HG02798 (cell line): Measurements from ENCODE around the gene FAM13C.
"Not testable (repeated sequence)": the region's sequence is repeated elsewhere in the genome, so short reads cannot be mapped to it uniquely, and the experiment has no call there.

Experiments
- ATAC-seq: cut with Tn5 transposase; IDR thresholded peaks from one replicate; pipeline ENCODE4 v1.9.1; 2021; ENCODE audit warnings: mild to moderate bottlenecking; ENCODE audit not compliant: unreplicated experiment, poor library complexity

FAM13C gene

GRCh38 chr10:59242057-59242456 is 120.3 kb downstream of the FAM13C start:
- no peak for ATAC-seq

DNA sequence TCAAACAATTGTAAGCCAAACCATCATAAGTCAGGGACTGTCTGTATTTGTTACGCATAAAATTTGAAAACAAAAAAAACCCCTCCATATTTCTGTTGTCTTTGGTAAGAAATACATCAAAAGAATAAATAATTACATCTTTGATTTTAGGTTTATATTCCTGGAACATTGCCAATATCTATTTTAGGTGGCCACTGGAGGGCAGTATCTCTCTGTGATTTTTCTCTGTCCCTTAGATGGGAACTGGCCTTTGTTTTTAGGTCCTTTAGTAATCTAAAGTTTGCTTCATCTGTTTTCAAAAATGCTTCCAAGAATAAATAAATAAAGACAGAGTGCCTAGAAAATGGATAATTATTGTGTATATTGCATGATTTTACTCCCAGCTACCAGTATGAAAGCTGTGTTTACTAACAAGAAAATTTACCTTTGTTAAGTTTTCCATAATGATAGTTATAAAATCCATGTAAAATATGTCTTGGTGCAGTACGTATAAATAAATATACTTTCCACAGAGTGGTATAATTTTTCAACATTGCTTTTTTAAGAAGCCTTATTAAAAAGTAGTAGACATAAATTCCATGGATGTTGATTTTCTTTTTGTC is 121.7 kb downstream of the FAM13C start:
- ATAC-seq: no peak

GRCh38 chr10:59239108-59239507 is 123.2 kb downstream of the FAM13C start:
- ATAC-seq: not testable (repeated sequence)

DNA sequence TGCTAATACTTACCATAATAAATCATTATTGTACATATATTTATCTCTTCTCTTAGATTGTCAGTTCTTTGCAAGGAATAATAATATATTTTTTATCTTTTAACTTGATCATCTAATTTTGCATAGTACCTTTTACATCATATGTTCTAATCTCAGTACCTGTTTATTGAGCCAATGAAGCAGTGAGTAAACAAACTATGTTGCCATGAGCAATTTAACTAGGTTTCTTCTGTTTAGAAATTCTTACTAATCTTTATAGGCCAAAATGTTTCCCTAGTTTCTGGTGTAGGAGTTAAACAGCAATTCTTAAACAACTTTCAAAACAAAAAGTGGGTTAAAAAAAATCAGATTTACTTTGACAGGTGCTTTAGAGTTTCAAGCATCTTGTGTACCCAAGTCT is 124.6 kb downstream of the FAM13C start:
- no peak for ATAC-seq

DNA sequence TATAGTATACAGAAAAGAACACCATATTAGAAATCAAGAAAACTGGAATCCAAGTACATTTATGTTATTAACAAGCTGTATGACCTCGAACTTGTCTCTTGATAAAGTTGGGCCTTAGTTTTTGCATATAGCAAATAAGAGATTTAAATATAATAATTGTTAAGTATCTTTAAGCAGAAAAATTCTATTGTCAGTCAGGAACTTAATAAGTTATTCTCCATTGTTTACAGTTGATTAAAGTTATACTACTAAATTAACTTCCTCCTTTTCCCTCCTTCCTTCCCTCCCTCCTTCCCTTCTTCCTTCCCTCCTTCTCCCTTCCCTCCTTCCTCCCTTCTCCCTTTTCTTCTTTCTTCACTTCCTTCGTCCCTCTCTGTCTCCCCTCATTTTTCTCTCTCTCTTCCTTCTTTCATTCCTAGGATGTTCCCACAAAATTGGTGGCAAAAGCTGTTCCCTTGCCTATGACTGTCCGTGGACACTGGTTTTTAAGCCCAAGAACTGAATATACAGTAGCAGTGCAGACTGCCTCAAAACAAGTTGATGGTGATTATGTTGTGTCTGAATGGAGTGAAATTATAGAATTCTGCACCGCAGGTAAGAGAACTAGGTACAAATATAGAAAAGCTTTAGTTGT is 126.2 kb downstream of the FAM13C start:
- no peak for ATAC-seq

DNA sequence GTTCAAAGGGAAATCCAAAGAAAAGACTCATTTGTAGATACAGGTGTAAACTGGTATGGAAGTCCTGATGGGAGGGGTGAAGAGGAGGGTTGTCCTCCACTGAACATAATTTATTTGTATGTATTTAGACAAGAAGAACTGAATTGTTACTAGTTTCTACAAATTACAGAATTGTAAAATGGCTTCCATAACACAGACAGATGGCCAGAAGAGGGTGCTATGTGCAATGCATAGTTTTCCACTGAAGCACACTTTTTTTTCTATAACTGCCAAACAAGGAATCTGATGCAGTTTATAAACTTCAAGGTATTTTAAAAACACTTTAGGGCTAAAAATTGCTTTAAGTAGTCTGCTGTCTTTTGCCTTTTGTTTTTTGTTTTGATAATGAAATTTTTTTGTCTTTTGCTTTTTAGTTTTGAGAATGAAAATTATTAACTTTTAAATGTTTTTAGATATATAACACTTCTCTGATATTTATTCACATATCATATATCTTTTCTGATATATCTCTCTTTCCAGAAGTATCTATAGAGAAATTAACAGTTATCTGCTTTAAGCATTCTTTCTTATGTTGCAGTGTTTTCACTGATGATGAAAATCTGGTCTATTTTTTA is 127.4 kb downstream of the FAM13C start:
- no peak for ATAC-seq

- ATAC-seq: no peak
These were observed 128.2 kb downstream of the FAM13C start for GRCh38 chr10:59234194-59234593.

GRCh38 chr10:59229441-59229840 is 132.9 kb downstream of the FAM13C start:
- no peak for ATAC-seq

DNA sequence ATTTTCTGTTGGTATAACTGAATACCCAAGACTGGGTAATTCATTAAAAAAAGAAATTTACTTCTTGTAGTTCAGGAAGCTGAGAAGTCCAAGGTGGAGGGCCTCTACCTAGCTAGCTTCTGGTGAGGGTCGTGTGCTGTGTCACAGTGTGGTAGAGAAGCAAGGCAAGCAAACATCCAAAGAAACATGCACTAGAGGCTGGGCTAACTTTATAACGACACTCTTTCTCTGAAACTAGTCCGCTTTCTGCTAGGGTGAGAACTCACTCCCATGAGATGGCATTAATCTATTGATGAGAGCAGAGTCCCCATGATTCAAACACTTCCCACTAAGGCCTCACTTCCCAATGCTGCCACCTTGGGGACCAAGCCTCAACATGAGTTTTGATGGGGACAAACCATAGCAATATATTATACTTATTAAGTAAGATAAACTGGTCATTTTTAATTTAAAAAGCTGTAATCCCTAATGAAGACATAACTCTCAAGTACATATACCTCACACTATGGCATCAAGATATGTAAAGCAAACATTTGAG is 135.1 kb downstream of the FAM13C start:
- no peak for ATAC-seq

GRCh38 chr10:59225211-59225610 is 137.1 kb downstream of the FAM13C start:
- ATAC-seq: no peak

- ATAC-seq: not testable (repeated sequence)
These were observed 138.8 kb downstream of the FAM13C start for GRCh38 chr10:59223597-59223996.

DNA sequence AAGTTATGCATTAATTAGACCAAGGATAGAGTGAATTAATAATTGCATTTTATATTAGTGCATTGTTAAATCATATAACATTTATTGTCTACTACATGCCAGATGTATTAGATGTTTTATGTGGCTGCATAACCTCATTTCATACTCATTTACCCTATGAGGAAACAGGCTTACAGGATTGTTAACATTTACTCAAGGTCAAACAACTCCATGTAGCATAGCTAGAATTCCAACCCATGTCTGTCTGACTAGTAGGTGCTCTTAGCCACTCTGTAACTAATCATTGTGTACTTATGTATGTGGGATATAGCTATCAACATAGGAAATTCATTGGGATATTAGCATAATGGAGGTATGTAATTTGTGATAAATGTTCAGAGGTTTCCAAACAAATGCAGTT is 139.6 kb downstream of the FAM13C start:
- no peak for ATAC-seq

- no peak for ATAC-seq
These were observed 146.0 kb downstream of the FAM13C start for GRCh38 chr10:59216178-59216869.

DNA sequence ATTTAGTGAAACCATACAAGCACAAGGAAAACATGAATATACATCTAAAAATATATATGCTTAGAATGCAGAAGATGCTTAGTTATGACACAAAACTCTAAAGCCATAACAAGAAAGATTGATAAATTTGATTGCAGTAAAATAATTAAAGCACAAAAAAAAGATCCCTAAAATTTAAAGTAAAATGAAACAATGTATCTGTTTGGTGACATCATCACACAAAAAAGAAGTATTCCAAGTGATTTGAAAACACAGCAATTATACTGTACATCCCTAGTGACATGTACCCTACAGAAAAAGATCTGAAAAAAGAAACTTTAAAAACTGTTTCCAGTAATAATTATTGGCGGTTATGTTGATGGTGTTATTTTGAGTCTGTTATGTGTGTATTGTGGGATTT is 148.2 kb downstream of the FAM13C start:
- no peak for ATAC-seq

GRCh38 chr10:59212301-59212798 is 150.0 kb downstream of the FAM13C start:
- ATAC-seq: no peak

DNA sequence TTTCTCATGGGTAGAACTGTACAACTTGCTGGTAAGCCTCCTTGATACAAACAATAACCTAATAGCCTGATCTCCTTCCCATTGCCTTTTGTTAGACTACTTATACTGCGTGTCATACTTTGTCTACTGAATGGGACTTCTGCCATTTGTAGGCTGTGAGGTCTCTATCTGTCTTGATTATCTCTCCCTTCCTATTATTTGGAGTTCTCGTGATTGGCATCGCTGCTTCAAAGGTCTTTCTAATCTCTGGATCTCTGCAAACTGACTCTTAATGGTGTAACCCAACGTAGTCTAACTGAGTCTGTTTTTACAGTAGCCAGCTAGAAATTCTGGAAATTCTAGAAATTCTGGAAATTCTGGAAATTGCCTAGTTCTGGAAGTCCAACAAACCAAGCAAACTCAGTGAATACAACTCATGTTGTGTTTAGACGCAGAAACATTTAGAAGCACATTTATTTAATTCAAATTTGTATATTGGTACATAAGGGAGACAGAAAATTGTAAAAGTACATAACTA is 156.1 kb downstream of the FAM13C start:
- ATAC-seq: no peak
